Endothelial cell of umbilical vein (primary cell): Measurements from ENCODE around the gene PLB1. TPM values are rescaled to one million over a fixed set of nuclear protein-coding genes. Genes with fewer than 3 reads are reported as not detected.

Source experiments
- BruUV-seq: library from RNA; stranded (reverse); fragments of 400-500 nt; replicated peaks from 2 replicates; lab custom pipeline; 2021; lab: Mats Ljungman, UMichigan
- CTCF ChIA-PET: fragments of 300-600, 350-600 bp; sonication (Branson Sonifier 250); formaldehyde crosslinking; loops from one replicate; lab custom pipeline; 2021; ENCODE audit warnings: antibody characterized with exemption, inconsistent platforms; lab: Charles Lee
- POLR2A ChIA-PET: fragments of 300-600, 350-600 bp; sonication (Branson Sonifier 250); formaldehyde crosslinking; loops from one replicate; lab custom pipeline; 2021; ENCODE audit warnings: antibody characterized with exemption, inconsistent platforms; lab: Charles Lee
- DNase-seq: peaks from one replicate; pipeline ENCODE4 v3.0.0-alpha.2; 2011; ENCODE audit warnings: low read depth, low spot score
- FAIRE-seq: peaks from 2 replicates; lab custom pipeline; 2011; peaks lifted over from hg19 to GRCh38; lab: Jason Lieb, UNC
- H2AFZ ChIP-seq: 2 replicates; pipeline ENCODE4 v1.6.0; 2012; ENCODE audit warnings: low read depth, low read length, control low read depth, inconsistent platforms
- H3K27ac ChIP-seq: 2 replicates; pipeline ENCODE4 v1.5.1; 2011; ENCODE audit warnings: low read depth, mild to moderate bottlenecking, control low read depth, low read length, moderate library complexity; ENCODE audit not compliant: insufficient read depth
- H3K27me3 ChIP-seq, 2 experiments: 2 replicates each; pipeline versions ENCODE4 v1.6.0 to v1.6.1; 2011; ENCODE audit warnings: low read length in 2 of 2, mixed read lengths in 1 of 2; ENCODE audit not compliant: control insufficient read depth in 2 of 2, insufficient read depth in 2 of 2
- H3K36me3 ChIP-seq, 2 experiments: 2 replicates in 1 of 2; 3 replicates in 1 of 2; pipeline ENCODE4 v1.5.1; 2011; ENCODE audit warnings: low read length in 2 of 2, mild to moderate bottlenecking in 1 of 2, moderate library complexity in 1 of 2; ENCODE audit not compliant: control insufficient read depth in 2 of 2, insufficient read depth in 2 of 2; ENCODE audit errors: extremely low read depth in 1 of 2
- H3K4me1 ChIP-seq: 3 replicates; pipeline ENCODE4 v1.5.1; 2011; ENCODE audit warnings: mild to moderate bottlenecking, low read length; ENCODE audit not compliant: control insufficient read depth, insufficient read depth; ENCODE audit errors: extremely low read depth
- H3K4me2 ChIP-seq: 2 replicates; pipeline ENCODE4 v1.6.1; 2011; ENCODE audit warnings: low read length, control low read depth, mixed read lengths; ENCODE audit not compliant: insufficient read depth
- H3K4me3 ChIP-seq, 3 experiments: fragments of 200-600 bp in 1 of 3; sonication (generic), shearing (Covaris generic) in 1 of 3; replicated peaks in 1 of 3; 2 replicates each; pipeline ENCODE4 v1.5.1; 2011 to 2016; ENCODE audit warnings: control low read depth in 3 of 3, low read length in 3 of 3, mild to moderate bottlenecking in 2 of 3, inconsistent platforms in 1 of 3, low read depth in 1 of 3, moderate library complexity in 1 of 3; ENCODE audit not compliant: insufficient read depth in 1 of 3
- H3K79me2 ChIP-seq: 2 replicates; pipeline ENCODE4 v1.6.0; 2012; ENCODE audit warnings: low read length, inconsistent platforms; ENCODE audit not compliant: control insufficient read depth, insufficient read depth
- H3K9ac ChIP-seq: replicated peaks from 2 replicates; pipeline ENCODE3; 2011; ENCODE audit warnings: low read length, control low read depth; ENCODE audit not compliant: insufficient read depth; ENCODE audit errors: extremely low read depth
- H3K9me1 ChIP-seq: replicated peaks from 3 replicates; pipeline ENCODE4 v1.6.0; 2011; ENCODE audit warnings: mild to moderate bottlenecking, low read length; ENCODE audit not compliant: control insufficient read depth, insufficient read depth; ENCODE audit errors: extremely low read depth
- H3K9me3 ChIP-seq: replicated peaks from 2 replicates; pipeline ENCODE4 v1.5.1; 2012; ENCODE audit warnings: low read length, inconsistent platforms; ENCODE audit not compliant: control insufficient read depth, insufficient read depth
- H4K20me1 ChIP-seq: replicated peaks from 2 replicates; pipeline ENCODE3; 2011; ENCODE audit warnings: mild to moderate bottlenecking, low read length; ENCODE audit not compliant: control insufficient read depth, insufficient read depth; ENCODE audit errors: extremely low read depth
- CTCF ChIP-seq, 2 donors: IDR thresholded peaks; 1 replicate in 1 of 2; 2 replicates in 1 of 2; pipeline ENCODE4 v1.5.1; 2011; ENCODE audit warnings: low read length in 2 of 2, mild to moderate bottlenecking in 2 of 2, moderate library complexity in 2 of 2, control low read depth in 1 of 2, inconsistent platforms in 1 of 2, low read depth in 1 of 2; ENCODE audit not compliant: insufficient read depth in 1 of 2; ENCODE audit errors: extremely low read depth in 1 of 2
- EZH2 ChIP-seq: IDR thresholded peaks from 2 replicates; pipeline ENCODE4 v1.6.1; 2012; ENCODE audit warnings: borderline replicate concordance, low read depth, mild to moderate bottlenecking, moderate library complexity, low read length, inconsistent platforms; ENCODE audit not compliant: severe bottlenecking
- FOS ChIP-seq: IDR thresholded peaks from 2 replicates; pipeline ENCODE4 v1.6.1; 2011; ENCODE audit warnings: mild to moderate bottlenecking, low read length, moderate library complexity, borderline replicate concordance; ENCODE audit not compliant: insufficient read depth
- GATA2 ChIP-seq: IDR thresholded peaks from 2 replicates; pipeline ENCODE4 v1.7.0; 2011; ENCODE audit warnings: low read depth, mild to moderate bottlenecking, moderate library complexity, mixed read lengths, low read length; ENCODE audit not compliant: insufficient read length, insufficient read depth
- JUN ChIP-seq: IDR thresholded peaks from 2 replicates; pipeline ENCODE4 v1.6.1; 2011; ENCODE audit warnings: borderline replicate concordance, low read depth; ENCODE audit not compliant: insufficient read length, insufficient read depth
- MAX ChIP-seq: IDR thresholded peaks from 2 replicates; pipeline ENCODE4 v1.6.1; 2011; ENCODE audit not compliant: insufficient read depth, insufficient read length
- MYC ChIP-seq: IDR thresholded peaks from one replicate; pipeline ENCODE4 v1.6.1; 2011; ENCODE audit warnings: mild to moderate bottlenecking, low read depth, low read length
- POLR2A ChIP-seq: IDR thresholded peaks from 2 replicates; pipeline ENCODE4 v1.6.1; 2012; ENCODE audit warnings: low read depth, mild to moderate bottlenecking, control low read depth, low read length
- POLR2AphosphoS5 ChIP-seq: IDR thresholded peaks from 2 replicates; pipeline ENCODE4 v1.6.1; 2012; ENCODE audit warnings: low read depth, mild to moderate bottlenecking, control low read depth, low read length, moderate library complexity; ENCODE audit not compliant: insufficient read depth
- dilution Hi-C: fragments of 300-500 bp; cut with MboI; formaldehyde crosslinking; loops from one replicate; pipeline ENCODE4 v1.15.0; 2019; ENCODE audit warnings: low sequenced_read_pairs; ENCODE audit not compliant: extremely low pct_ligation_motif_present
- intact Hi-C: fragments of 100-400 bp; cut with micrococcal nuclease; formaldehyde crosslinking; loops from one replicate; pipeline ENCODE4 v1.10.0; 2022
- polyA plus RNA-seq, 4 experiments: library from polyadenylated mRNA; depleted of rRNA in 3 of 4; stranded (reverse) in 3 of 4; unstranded in 1 of 4; fragments of >200 nt; gene quantifications; 2 replicates each; pipeline versions ENCODE4 v1.2.1 to v1.2.3, GENCODE V29; 2011 to 2012; ENCODE audit warnings: missing spikeins in 1 of 4
- total RNA-seq: library from RNA; stranded (reverse); gene quantifications from 2 replicates; pipeline ENCODE4 v1.2.3, GENCODE V29; 2021

PLB1 gene
- total and polyA plus RNA-seq, 2 donors (not counting 3 experiments of a cell fraction or from before 2014, with no cell fraction given), result 0.75 to 0.80 TPM

DNA sequence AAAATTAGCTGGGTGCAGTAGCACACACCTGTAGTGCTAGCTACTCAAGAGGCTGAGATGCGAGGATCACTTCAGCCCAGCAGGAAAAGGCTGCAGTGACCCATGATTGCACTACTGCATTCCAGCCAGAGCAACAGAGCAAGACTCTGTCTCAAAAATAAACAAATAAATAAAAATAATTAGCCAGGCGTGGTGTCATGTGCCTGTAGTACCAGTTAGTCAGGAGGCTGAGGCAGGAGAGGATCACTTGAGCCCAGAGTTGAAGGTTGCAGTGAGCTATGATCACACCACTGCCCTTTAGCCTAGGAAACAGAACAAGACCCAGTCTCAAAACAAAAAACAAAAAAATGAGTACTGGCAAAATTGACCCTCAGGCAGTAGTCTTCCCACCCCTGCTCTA is 193.9 kb downstream of the PLB1 start:
- no peak overlapping the region for H3K9ac ChIP-seq
- FAIRE-seq (no peak), DNase-seq (no peak)
- TF ChIP-seq CTCF (IDR thresholded peaks at IDR 0.05; ENCODE audit: extremely low read depth in 1 of 2, insufficient read depth in 1 of 2, low read depth in 1 of 2, low read length in 2 of 2) (no peak), JUN (no peak), FOS (no peak), MYC (no peak), POLR2A (no peak), POLR2AphosphoS5 (no peak), EZH2 (no peak), MAX (no peak), GATA2 (no peak)
- peaks cover 12% of the 10 kb centered on the region for H3K4me1 ChIP-seq
- BruUV-seq, result no TSS peak
- H3K9me3 ChIP-seq, result no peaks in the 10 kb centered on the region
- no peaks in the 10 kb centered on the region for H3K79me2 ChIP-seq
- no peaks in the 10 kb centered on the region for H3K27me3 ChIP-seq
- H3K27ac ChIP-seq, result no peak overlapping the region
- no peak overlapping the region for H3K4me2 ChIP-seq
- H3K36me3 ChIP-seq, result no peaks in the 10 kb centered on the region
- ChIA-PET POLR2A (no interaction called here), CTCF (no interaction called here)
- no peak overlapping the region for H2AFZ ChIP-seq
- intact Hi-C loops, result no loop called here
- dilution Hi-C loops, result no loop called here
- H3K4me3 ChIP-seq, result no peak overlapping the region
- H3K9me1 ChIP-seq, result no peaks in the 10 kb centered on the region
- H4K20me1 ChIP-seq, result no peaks in the 10 kb centered on the region
